ENCODE data around the gene DCUN1D2.
"Not testable (repeated sequence)": the region's sequence is repeated elsewhere in the genome, so short reads cannot be mapped to it uniquely, and the experiment has no call there.

The DCUN1D2 gene

DNA sequence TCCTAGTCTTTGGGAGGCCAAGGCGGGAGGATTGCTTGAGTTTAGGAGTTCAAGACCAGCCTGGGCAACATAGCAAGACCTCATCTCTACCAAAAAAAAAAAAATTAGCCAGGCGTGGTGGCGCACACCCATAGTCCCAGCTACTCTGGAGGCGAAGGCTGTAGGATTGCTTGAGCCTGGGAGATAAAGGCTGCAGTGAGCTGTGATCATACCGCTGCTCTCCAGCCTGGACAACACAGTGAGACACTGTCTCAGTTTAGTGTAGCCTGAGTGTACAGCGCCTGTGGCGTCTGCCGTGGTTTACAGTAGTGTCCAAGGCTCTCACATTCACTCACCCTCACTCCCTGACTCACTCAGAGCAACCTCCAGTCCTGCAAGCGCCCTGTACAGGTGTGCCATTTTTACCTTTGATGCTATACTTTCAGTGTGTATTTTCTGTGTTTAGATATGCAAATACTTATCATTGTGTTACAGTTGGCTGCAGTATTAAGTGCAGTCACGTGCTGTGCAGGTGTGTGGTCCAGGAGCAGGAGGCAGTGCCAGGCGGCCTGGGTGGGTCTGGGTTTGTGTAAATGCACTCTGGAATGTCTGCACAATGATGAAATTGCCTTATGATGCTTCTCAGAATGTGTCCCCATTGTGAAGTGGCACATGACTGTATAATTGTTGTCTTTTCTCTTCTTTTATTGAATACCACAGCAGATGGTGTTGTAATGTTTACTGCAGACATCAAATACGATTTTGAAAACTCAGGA lies 36.1 kb upstream of the DCUN1D2 start:
- peaks cover 11% of the 10 kb centered on the region for H3K4me1 ChIP-seq (ENCODE audit: control insufficient read depth, low read length)
- H3K4me2 ChIP-seq (ENCODE audit: low read length) = peak overlapping the region; percentile 3; the same call in 1 of the 2 replicates
- H3K27me3 ChIP-seq (ENCODE audit: control insufficient read depth, low read length) = no peaks in the 10 kb centered on the region
- H3K79me2 ChIP-seq (ENCODE audit: control insufficient read depth, low read length) = no peaks in the 10 kb centered on the region
- H3K9me2 ChIP-seq (replicated peaks; ENCODE audit: control insufficient read depth, low read length) = no peaks in the 10 kb centered on the region
- H3K27ac ChIP-seq (ENCODE audit: low read depth, low read length) = no peak overlapping the region
- no peaks in the 10 kb centered on the region for H4K20me1 ChIP-seq (ENCODE audit: control insufficient read depth, insufficient read depth, low read depth, low read length)
- H3K4me3 ChIP-seq (ENCODE audit: low read length) = no peak overlapping the region
- H3K9me3 ChIP-seq (ENCODE audit: control insufficient read depth, insufficient read depth, low read length) = no peaks in the 10 kb centered on the region
- TF ChIP-seq EZH2phosphoT487 (IDR thresholded peaks at IDR 0.05; ENCODE audit: borderline replicate concordance, low read length) = no peak
- TF ChIP-seq, protein P1, sequence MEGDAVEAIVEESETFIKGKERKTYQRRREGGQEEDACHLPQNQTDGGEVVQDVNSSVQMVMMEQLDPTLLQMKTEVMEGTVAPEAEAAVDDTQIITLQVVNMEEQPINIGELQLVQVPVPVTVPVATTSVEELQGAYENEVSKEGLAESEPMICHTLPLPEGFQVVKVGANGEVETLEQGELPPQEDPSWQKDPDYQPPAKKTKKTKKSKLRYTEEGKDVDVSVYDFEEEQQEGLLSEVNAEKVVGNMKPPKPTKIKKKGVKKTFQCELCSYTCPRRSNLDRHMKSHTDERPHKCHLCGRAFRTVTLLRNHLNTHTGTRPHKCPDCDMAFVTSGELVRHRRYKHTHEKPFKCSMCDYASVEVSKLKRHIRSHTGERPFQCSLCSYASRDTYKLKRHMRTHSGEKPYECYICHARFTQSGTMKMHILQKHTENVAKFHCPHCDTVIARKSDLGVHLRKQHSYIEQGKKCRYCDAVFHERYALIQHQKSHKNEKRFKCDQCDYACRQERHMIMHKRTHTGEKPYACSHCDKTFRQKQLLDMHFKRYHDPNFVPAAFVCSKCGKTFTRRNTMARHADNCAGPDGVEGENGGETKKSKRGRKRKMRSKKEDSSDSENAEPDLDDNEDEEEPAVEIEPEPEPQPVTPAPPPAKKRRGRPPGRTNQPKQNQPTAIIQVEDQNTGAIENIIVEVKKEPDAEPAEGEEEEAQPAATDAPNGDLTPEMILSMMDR (IDR thresholded peaks at IDR 0.05; ENCODE audit: low read depth, low read length, poor library complexity, severe bottlenecking) = no peak
- no peaks in the 10 kb centered on the region for H3F3A ChIP-seq (ENCODE audit: control insufficient read depth, insufficient read depth)
- H3K36me3 ChIP-seq (ENCODE audit: control insufficient read depth, low read length) = peaks cover 16% of the 10 kb centered on the region

DNA sequence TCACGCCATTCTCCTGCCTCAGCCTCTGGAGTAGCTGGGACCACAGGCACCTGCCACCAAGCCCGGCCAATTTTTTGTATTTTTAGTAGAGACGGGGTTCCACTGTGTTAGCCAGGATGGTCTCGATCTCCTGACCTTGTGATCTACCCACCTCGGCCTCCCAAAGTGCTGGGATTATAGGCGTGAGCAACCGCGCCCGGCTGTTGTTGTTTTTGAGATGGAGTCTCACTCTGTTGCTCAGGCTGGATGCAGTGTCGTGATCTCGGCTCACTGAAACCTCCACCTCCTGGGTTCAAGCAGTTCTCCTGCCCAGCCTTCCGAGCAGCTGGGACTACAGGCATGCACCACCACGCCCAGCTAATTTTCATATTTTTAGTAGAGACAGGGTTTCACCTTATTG lies 31.9 kb upstream of the DCUN1D2 start:
- H3K79me2 ChIP-seq (ENCODE audit: control insufficient read depth, low read length); H4K20me1 ChIP-seq (ENCODE audit: control insufficient read depth, insufficient read depth, low read depth, low read length); H3K9me2 ChIP-seq (replicated peaks; ENCODE audit: control insufficient read depth, low read length); H3K27ac ChIP-seq (ENCODE audit: low read depth, low read length); H3K9me3 ChIP-seq (ENCODE audit: control insufficient read depth, insufficient read depth, low read length); H3K4me2 ChIP-seq (ENCODE audit: low read length); H3F3A ChIP-seq (ENCODE audit: control insufficient read depth, insufficient read depth); H3K27me3 ChIP-seq (ENCODE audit: control insufficient read depth, low read length); H3K4me3 ChIP-seq (ENCODE audit: low read length): not testable (repeated sequence)
- H3K4me1 ChIP-seq (ENCODE audit: control insufficient read depth, low read length) = peaks cover 11% of the 10 kb centered on the region
- H3K36me3 ChIP-seq (ENCODE audit: control insufficient read depth, low read length) = peaks cover 16% of the 10 kb centered on the region

GRCh38 chr13:113520571-113520970 lies 30.1 kb upstream of the DCUN1D2 start:
- Histone ChIP-seq H3K4me3 (ENCODE audit: low read length) (no peak overlapping the region), H4K20me1 (ENCODE audit: control insufficient read depth, insufficient read depth, low read depth, low read length) (no peaks in the 10 kb centered on the region), H3K9me2 (replicated peaks; ENCODE audit: control insufficient read depth, low read length) (no peaks in the 10 kb centered on the region), H3K27ac (ENCODE audit: low read depth, low read length) (no peak overlapping the region), H3K79me2 (ENCODE audit: control insufficient read depth, low read length) (no peaks in the 10 kb centered on the region), H3K27me3 (ENCODE audit: control insufficient read depth, low read length) (no peaks in the 10 kb centered on the region), H3K4me1 (ENCODE audit: control insufficient read depth, low read length) (no peaks in the 10 kb centered on the region), H3F3A (ENCODE audit: control insufficient read depth, insufficient read depth) (0 out of 2 replicates have a peak, but pooled peaks cover 2% of the 10 kb centered on the region), H3K9me3 (ENCODE audit: control insufficient read depth, insufficient read depth, low read length) (no peaks in the 10 kb centered on the region), H3K36me3 (ENCODE audit: control insufficient read depth, low read length) (peaks cover 9% of the 10 kb centered on the region), H3K4me2 (ENCODE audit: low read length) (no peak overlapping the region)
- TF ChIP-seq, protein P1 (IDR thresholded peaks at IDR 0.05; ENCODE audit: low read depth, low read length, poor library complexity, severe bottlenecking) = no peak
- TF ChIP-seq EZH2phosphoT487 (IDR thresholded peaks at IDR 0.05; ENCODE audit: borderline replicate concordance, low read length) = no peak

DNA sequence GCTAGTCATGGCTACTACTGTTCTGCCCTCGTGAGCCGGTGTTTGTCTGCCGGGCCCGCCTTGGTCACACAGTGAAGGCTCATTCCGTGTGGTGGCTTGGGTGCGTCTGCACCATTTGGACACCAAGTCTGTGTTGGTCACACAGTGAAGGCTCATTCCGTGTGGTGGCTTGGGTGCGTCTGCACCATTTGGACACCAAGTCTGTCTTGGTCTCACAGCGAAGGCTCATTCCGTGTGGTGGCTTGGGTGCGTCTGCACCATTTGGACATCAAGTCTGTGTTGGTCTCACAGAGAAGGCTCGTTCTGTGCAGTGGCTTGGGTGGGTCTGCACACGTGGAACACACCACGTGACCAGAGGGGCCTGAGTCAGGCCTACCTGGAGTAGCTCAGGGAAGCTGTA lies 29.0 kb upstream of the DCUN1D2 start:
- no peaks in the 10 kb centered on the region for H3K4me1 ChIP-seq (ENCODE audit: control insufficient read depth, low read length)
- no peak overlapping the region for H3K4me2 ChIP-seq (ENCODE audit: low read length)
- H3K4me3 ChIP-seq (ENCODE audit: low read length) = no peak overlapping the region
- H3K27me3 ChIP-seq (ENCODE audit: control insufficient read depth, low read length) = no peaks in the 10 kb centered on the region
- no peaks in the 10 kb centered on the region for H4K20me1 ChIP-seq (ENCODE audit: control insufficient read depth, insufficient read depth, low read depth, low read length)
- 0 out of 2 replicates have a peak, but pooled peaks cover 2% of the 10 kb centered on the region for H3F3A ChIP-seq (ENCODE audit: control insufficient read depth, insufficient read depth)
- no peaks in the 10 kb centered on the region for H3K36me3 ChIP-seq (ENCODE audit: control insufficient read depth, low read length)
- TF ChIP-seq, protein P1 (IDR thresholded peaks at IDR 0.05; ENCODE audit: low read depth, low read length, poor library complexity, severe bottlenecking) = no peak
- no peak for TF ChIP-seq EZH2phosphoT487 (IDR thresholded peaks at IDR 0.05; ENCODE audit: borderline replicate concordance, low read length)
- no peaks in the 10 kb centered on the region for H3K9me3 ChIP-seq (ENCODE audit: control insufficient read depth, insufficient read depth, low read length)
- H3K27ac ChIP-seq (ENCODE audit: low read depth, low read length) = no peak overlapping the region
- H3K79me2 ChIP-seq (ENCODE audit: control insufficient read depth, low read length) = no peaks in the 10 kb centered on the region
- H3K9me2 ChIP-seq (replicated peaks; ENCODE audit: control insufficient read depth, low read length) = no peaks in the 10 kb centered on the region
